ENCODE measurements around the gene MYADM.
"Not testable (repeated sequence)": the region's sequence is repeated elsewhere in the genome, so short reads cannot be mapped to it uniquely, and the experiment has no call there.

MYADM gene, protein sequence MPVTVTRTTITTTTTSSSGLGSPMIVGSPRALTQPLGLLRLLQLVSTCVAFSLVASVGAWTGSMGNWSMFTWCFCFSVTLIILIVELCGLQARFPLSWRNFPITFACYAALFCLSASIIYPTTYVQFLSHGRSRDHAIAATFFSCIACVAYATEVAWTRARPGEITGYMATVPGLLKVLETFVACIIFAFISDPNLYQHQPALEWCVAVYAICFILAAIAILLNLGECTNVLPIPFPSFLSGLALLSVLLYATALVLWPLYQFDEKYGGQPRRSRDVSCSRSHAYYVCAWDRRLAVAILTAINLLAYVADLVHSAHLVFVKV
- 7.8 to 38.0 reads per million in 2 experiments for total RNA-seq

DNA sequence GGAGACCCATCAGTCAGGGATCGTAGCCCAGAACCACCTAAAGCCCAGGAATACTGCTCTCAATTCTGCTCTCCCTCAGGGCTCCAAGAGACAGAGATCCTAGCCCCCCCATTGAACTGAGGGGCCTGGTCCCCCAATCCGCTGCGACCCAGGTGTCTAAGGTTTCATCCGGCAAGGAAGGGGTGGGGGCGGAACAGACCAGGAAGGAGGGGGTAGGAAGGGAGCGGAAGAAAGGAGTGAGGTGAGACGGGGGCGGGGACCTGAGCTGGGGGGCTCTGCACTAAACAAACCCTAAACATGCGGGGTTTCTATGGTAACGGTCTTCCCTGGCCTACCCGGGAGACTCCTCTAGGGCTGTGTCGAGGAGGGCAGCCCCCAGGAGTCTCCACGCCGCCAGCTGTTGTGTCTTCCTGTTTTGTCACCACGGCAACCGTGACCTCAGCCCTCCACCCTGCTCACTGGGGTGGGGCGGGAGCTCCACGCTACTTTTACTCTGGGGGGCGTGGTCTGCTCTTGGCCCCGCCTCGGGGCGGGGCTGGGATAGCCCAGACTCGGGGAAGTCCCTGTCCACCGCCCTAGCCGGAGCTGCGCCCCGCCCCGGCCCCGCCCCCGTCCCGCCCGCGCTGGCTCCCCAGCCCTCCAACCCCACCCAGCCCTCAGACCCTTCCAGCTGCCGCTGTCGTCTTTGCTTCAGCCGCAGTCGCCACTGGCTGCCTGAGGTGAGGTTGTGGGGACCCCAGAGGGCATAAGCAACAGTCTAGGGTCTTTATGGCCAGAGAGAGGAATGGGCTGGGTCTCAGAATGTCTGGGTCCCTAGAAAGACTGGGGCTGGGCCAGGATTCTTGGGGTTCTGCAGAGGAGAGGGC is at the start of gene MYADM:
MYADM (plus strand) TSS at position 659 of the 866 bp plus-strand sequence. CDS start 5,647 bp downstream, outside the sequence.
- peak; percentile 100 for DNase-seq (ENCODE audit: low read depth)

- DNase-seq (ENCODE audit: low read depth), result no peak
Observed at GRCh38 chr19:53818756-53819155, 48.9 kb upstream of the MYADM start.

DNA sequence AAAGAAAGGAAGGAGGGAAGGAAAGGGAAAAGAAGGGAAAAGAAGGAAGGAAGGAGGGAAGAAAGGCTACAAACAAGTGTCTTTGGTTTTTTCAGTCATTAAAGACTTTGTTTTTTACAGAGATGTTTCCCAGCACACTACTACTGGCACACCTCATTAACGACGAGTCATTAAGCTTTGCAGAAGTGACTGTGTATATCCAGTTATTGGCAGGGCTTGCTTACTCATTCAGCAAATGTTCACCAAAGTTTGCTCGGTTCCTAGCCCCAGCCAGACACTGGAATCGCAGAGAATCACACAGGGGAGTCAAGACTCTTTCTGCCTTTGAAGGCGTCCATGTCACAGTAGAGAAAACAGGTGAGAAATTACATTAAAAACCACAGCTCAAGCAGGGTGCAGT is 47.8 kb upstream of the MYADM start:
- DNase-seq (ENCODE audit: low read depth), result no peak

DNA sequence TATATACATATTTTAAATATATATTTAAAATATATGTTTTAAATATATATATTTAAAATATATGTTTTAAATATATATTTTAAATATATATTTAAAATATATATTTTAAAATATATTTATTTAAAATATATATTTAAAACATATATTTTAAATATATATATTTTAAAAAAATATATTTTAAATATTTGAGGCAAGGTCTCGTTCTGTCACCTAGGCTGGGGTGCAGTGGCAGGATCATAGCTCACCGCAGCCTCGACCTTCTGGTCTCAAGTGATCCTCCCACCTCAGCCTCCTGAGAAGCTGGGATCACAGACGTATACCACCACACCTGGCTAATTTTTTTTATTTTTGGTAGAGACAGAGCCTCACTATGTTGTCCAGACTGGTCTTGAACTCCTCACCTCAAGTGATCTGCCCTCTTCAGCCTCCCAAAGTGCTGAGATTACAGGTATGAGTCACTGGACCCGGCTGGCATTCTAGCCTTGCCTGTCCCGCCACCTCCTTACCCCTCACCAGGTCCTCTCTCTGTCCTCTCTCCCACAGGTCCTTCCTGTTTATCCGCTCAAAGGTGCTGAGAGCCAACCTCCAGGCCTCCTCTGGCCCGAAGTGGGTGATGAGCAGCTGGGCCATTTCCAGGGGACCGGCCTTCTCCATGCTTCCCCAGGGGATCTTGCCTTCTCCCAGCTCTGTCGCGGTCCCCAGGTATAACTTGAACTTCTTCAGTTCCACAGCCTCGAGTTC is 44.1 kb upstream of the MYADM start:
- no peak for DNase-seq (ENCODE audit: low read depth)

GRCh38 chr19:53824134-53824611 is 43.5 kb upstream of the MYADM start, which contains the start of gene NLRP12:
NLRP12 (minus strand) TSS chr19:53824314; CDS start chr19:53824174, 140 bp downstream.
- DNase-seq (ENCODE audit: low read depth), result no peak

DNA sequence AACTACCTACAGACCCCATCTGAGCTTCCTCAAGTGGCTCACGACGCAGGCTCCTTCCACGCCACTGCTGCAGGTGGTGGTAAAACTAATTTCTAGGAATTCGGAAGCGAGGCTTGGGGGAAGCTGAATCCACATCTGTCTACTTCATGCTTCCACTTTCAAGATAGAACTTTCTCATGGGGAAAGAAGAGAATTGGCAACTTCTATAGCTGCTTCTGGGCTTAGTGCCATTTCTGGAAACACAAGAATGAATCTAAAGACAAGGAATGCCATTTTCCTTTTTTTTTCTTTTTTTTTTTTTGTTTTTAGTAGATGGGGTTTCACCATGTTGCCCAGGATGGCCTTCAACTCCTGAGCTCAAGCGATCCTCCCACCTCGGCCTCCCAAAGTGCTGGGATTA is 40.8 kb upstream of the MYADM start:
- DNase-seq (ENCODE audit: low read depth), result no peak

GRCh38 chr19:53828531-53828930 is 39.2 kb upstream of the MYADM start:
- DNase-seq (ENCODE audit: low read depth), result no peak

DNA sequence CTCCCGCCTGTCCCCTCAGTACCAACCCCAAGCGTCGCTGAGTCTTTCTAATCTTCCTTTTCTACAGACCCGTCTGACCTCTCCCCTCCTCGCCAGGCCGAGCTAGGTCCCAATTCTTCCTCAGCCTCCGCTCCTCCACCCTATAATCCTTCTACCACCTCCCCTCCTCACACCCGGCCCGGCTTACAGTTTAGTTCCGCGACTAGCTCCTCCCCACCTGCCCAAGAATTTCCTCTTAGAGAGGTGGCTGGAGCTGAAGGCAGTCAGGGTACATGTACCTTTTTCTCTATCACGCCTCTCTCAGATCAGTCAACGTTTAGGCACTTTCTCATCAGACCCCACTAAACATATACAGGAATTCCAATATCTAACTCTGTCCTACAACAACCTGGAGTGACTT is 34.8 kb upstream of the MYADM start:
- DNase-seq (ENCODE audit: low read depth), result not testable (repeated sequence)

DNA sequence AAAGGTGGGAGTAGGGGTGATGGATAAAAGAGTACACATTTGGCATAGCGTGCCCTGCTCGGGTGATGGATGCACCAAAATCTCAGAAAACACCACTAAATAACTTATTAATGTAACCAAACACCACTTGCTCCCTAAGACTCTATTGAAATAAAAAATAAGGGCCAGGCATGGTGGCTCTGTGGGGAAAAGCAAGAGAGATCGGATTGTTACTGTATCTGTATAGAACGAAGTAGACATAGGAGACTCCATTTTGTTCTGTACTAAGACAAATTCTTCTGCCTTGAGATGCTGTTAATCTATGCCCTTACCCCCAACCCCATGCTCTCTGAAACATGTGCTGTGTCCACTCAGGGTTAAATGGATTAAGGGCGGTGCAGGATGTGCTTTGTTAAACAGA is 29.2 kb upstream of the MYADM start:
- not testable (repeated sequence) for DNase-seq (ENCODE audit: low read depth)

GRCh38 chr19:53840241-53840640 is 27.4 kb upstream of the MYADM start:
- not testable (repeated sequence) for DNase-seq (ENCODE audit: low read depth)

DNA sequence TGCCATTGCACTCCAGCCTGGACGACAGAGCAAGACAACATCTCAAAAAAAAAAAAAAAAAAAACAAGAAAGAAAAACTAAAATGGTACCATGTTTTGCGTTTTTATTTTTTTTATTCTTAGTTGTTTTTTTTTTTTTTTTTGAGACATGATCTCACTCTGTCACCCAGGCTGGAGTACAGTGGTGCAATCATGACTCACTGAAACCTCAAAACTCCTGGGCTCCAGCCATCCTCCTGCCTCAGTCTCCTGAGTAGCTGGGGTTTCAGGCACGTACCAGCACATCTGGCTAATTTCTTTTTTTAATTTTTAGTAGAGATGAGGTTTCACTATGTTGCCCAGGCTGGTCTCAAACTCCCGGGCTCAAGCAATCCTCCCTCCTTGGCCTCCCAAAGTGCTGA is 26.8 kb upstream of the MYADM start:
- not testable (repeated sequence) for DNase-seq (ENCODE audit: low read depth)

GRCh38 chr19:53844849-53845246 is 22.8 kb upstream of the MYADM start:
- DNase-seq (ENCODE audit: low read depth), result no peak

DNA sequence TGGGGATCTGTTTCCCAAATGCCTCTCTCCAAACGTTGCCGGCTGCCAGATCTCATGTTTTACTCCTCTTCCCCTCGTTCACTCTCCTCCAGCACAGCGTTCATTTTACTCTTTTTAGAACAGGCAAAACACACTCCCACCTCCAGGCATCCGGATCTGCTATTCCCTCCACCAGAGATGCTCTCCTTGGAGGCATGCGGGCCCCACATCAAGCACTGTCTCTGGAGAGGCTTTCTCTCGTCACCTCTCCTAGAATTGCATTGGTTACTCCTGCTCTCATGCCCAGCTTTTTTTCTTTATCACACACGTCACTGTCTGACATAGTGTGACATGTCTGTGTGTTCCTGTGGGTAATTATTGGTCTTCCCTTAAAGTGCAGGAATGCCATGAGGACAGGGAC is 20.1 kb upstream of the MYADM start:
- no peak for DNase-seq (ENCODE audit: low read depth)

GRCh38 chr19:53849237-53849676 is 18.4 kb upstream of the MYADM start:
- DNase-seq (ENCODE audit: low read depth), result no peak

DNA sequence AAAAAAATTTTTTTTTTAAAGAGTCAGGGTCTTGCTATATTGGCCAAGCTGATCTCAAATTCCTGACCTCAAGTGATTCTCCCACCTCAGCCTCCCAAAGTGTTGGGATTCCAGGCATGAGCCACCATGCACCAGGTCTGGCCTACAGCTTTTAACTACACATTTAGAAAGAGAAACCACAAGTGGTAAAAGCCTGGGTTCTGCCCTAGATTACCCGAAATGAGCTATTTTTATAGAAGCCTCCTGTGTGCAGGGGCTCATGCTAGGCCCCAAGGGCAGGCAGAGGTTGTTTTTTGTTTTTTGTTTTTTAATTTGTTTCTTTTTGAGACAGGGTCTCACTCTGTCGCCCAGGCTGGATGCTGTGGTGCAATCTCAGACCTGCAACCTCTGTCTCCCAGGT is 14.0 kb upstream of the MYADM start:
- no peak for DNase-seq (ENCODE audit: low read depth)

- no peak for DNase-seq (ENCODE audit: low read depth)
Observed at GRCh38 chr19:53864308-53864836, 3.3 kb upstream of the MYADM start.

- DNase-seq (ENCODE audit: low read depth), result no peak
Observed at GRCh38 chr19:53865523-53865917, 2.2 kb upstream of the MYADM start.

- DNase-seq (ENCODE audit: low read depth), result peak; percentile 63
Observed at GRCh38 chr19:53865918-53866864, 1.5 kb upstream of the MYADM start.

DNA sequence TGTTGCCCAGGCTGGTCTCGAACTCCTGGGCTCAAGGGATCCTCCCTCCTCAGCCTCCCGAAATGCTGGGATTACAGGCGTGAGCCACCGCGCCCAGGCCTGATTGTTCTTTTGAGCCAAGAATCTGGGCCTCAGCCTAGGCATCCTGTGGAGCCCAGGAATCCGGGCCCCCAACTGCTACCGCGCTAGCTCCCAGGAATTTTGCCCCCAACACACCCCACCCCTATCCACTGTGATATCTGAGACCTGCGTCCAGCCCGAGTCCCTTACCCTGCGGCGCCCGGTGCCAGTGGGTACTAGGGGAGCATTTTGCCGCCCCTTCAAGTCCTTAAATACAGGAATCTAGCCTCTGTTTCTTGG is 838 bp upstream of the MYADM start:
- no peak for DNase-seq (ENCODE audit: low read depth)

DNA sequence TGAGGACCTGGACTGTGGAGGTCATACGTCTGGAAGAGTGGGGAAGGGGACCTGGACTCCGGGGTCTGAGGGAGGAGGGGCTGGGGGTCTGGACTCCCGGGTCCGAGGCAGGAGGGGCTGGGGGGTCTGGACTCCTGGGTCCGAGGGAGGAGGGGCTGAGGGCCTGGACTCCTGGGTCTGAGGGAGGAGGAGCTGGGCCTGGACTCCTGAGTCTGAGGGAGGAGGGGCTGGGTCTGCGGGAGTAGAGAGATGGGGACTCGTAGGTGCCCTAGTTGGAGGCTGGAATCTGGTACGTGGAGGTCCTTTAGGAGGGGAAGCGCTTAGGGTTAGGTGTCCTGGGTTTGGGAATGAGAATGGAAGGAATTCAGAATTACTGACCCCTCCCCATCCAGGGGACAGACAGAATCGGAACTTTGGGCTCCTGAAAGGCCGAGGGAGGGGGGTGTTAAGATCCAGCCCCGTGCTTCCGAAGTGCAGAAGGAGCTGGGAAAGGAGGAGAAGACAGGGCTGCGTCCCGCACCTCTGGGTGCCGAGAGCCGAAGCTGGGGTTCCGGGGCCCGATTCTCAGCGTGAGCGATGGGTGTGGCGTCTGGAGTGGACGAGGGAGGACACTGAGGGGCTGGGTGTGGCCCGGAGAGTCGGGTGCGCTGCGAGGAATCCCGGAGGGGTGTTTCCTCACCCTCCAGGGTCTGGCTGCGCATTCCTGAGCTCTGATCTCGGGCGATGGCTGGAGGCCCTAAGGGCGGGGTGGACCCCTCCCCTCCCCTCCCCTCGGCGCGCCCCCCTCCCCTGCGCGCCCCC is 608 bp downstream of the MYADM start:
- no peak for DNase-seq (ENCODE audit: low read depth)
